SK-N-SH (cell line): ENCODE data around the gene GOLT1A. TPM values are rescaled to one million over a fixed set of nuclear protein-coding genes. Genes with fewer than 3 reads are reported as not detected.

Source experiments
- CTCF ChIA-PET: fragments of 300-600, 350-600 bp; formaldehyde crosslinking; extraction: SDS; loops from one replicate; lab custom pipeline; 2021; lab: Yijun Ruan, JAX
- POLR2A ChIA-PET: fragments of 350-600 bp; sonication (Branson Sonifier 250); formaldehyde crosslinking; extraction: SDS; loops from one replicate; lab custom pipeline; 2020; ENCODE audit warnings: antibody characterized with exemption, inconsistent platforms; lab: Yijun Ruan, JAX
- DNase-seq: peaks from one replicate; pipeline ENCODE4 v3.0.0; 2012
- H2AFZ ChIP-seq: fragments of 200-600 bp; sonication (generic); 2 replicates; pipeline ENCODE4 v1.8.1; 2016; ENCODE audit warnings: antibody characterized with exemption, mild to moderate bottlenecking, low read depth
- H3F3A ChIP-seq: fragments of 200-600 bp; sonication (generic); replicated peaks from 2 replicates; pipeline ENCODE3; 2016; ENCODE audit warnings: antibody characterized with exemption, mild to moderate bottlenecking; ENCODE audit not compliant: insufficient read depth
- H3K27ac ChIP-seq, 2 experiments: fragments of 200-500 bp in 1 of 2; fragments of 200-600 bp in 1 of 2; sonication (Bioruptor generic) in 1 of 2; sonication (generic), shearing (Covaris generic) in 1 of 2; 2 replicates each; pipeline versions ENCODE4 v1.5.1 to v1.6.1; 2014 to 2016; ENCODE audit warnings: low read depth in 2 of 2, inconsistent platforms in 1 of 2, low read length in 1 of 2, mild to moderate bottlenecking in 1 of 2, mixed read lengths in 1 of 2
- H3K27me3 ChIP-seq: fragments of 200-600 bp; sonication (generic), shearing (Covaris generic); 2 replicates; pipeline ENCODE4 v1.6.1; 2016; ENCODE audit warnings: mixed run types; ENCODE audit not compliant: insufficient read depth
- H3K36me3 ChIP-seq, 2 experiments: fragments of 200-500 bp in 1 of 2; fragments of 200-600 bp in 1 of 2; sonication (Bioruptor generic) in 1 of 2; sonication (generic) in 1 of 2; replicated peaks in 1 of 2; 2 replicates each; pipeline versions ENCODE3 to v1.5.1; 2014 to 2016; ENCODE audit warnings: low read length in 1 of 2, mild to moderate bottlenecking in 1 of 2; ENCODE audit not compliant: insufficient read depth in 2 of 2, control insufficient read depth in 1 of 2
- H3K4me1 ChIP-seq, 2 experiments: fragments of 200-500 bp in 1 of 2; fragments of 200-600 bp in 1 of 2; sonication (Bioruptor generic) in 1 of 2; sonication (generic), shearing (Covaris generic) in 1 of 2; 2 replicates each; pipeline versions ENCODE4 v1.5.1 to v1.6.1; 2014 to 2016; ENCODE audit warnings: low read depth in 1 of 2, low read length in 1 of 2, mixed run types in 1 of 2; ENCODE audit not compliant: insufficient read depth in 2 of 2, control insufficient read depth in 1 of 2
- H3K4me2 ChIP-seq: fragments of 200-600 bp; sonication (generic), shearing (Covaris generic); 2 replicates; pipeline ENCODE4 v1.6.1; 2017; ENCODE audit warnings: mixed run types
- H3K4me3 ChIP-seq, 2 experiments: fragments of 200-500 bp in 1 of 2; fragments of 200-600 bp in 1 of 2; sonication (Bioruptor generic) in 1 of 2; sonication (generic), shearing (Covaris generic) in 1 of 2; 2 replicates each; pipeline versions ENCODE4 v1.5.1 to v1.8.1; 2014 to 2016; ENCODE audit warnings: low read depth in 2 of 2, inconsistent platforms in 1 of 2, low read length in 1 of 2, mild to moderate bottlenecking in 1 of 2, mixed read lengths in 1 of 2, moderate library complexity in 1 of 2
- H3K79me2 ChIP-seq: fragments of 200-600 bp; sonication (generic); 2 replicates; pipeline ENCODE4 v1.8.1; 2017; ENCODE audit warnings: mild to moderate bottlenecking; ENCODE audit not compliant: insufficient read depth
- H3K9ac ChIP-seq: fragments of 200-600 bp; sonication (generic); 2 replicates; pipeline ENCODE4 v1.6.1; 2017; ENCODE audit warnings: mixed run types
- H3K9me2 ChIP-seq: fragments of 200-600 bp; sonication (generic); 2 replicates; pipeline ENCODE4 v1.6.1; 2017; ENCODE audit warnings: mixed run types
- H3K9me3 ChIP-seq: fragments of 200-600 bp; sonication (generic); 2 replicates; pipeline ENCODE4 v1.6.1; 2017; ENCODE audit warnings: mixed run types, mild to moderate bottlenecking, moderate library complexity
- H4K20me1 ChIP-seq: fragments of 200-600 bp; sonication (generic); 2 replicates; pipeline ENCODE4 v1.6.1; 2017; ENCODE audit warnings: mild to moderate bottlenecking, mixed run types; ENCODE audit not compliant: insufficient read depth
- EZH2phosphoT487 ChIP-seq: fragments of 200-600 bp; sonication (generic); IDR thresholded peaks from 2 replicates; pipeline ENCODE4 v1.6.1; 2017; ENCODE audit warnings: low read depth, mixed run types, mild to moderate bottlenecking, antibody characterized with exemption, moderate library complexity, borderline replicate concordance
- FOXJ3 ChIP-seq: sonication (generic); formaldehyde crosslinking; IDR thresholded peaks from 2 replicates; pipeline ENCODE4 v1.5.1; 2020; ENCODE audit warnings: mild to moderate bottlenecking, missing genetic modification reagents
- GABPA ChIP-seq: IDR thresholded peaks from 2 replicates; pipeline ENCODE4 v1.4.0; 2012; ENCODE audit warnings: low read depth, mild to moderate bottlenecking
- GATA2 ChIP-seq: sonication (generic); formaldehyde crosslinking; IDR thresholded peaks from 2 replicates; pipeline ENCODE4 v1.5.0; 2020; ENCODE audit warnings: mild to moderate bottlenecking, missing genetic modification reagents
- IRF3 ChIP-seq: fragments of 150-350 bp; IDR thresholded peaks from 2 replicates; pipeline ENCODE4 v1.6.1; 2016; ENCODE audit warnings: mild to moderate bottlenecking, low read depth, low read length
- MEF2A ChIP-seq: IDR thresholded peaks from 2 replicates; pipeline ENCODE4 v1.4.0; 2012; ENCODE audit warnings: low read depth, borderline replicate concordance
- MXI1 ChIP-seq: IDR thresholded peaks from 2 replicates; pipeline ENCODE4 v1.6.1; 2012; ENCODE audit warnings: mild to moderate bottlenecking, low read depth, low read length, improper control_type of control experiment
- NFIC ChIP-seq: IDR thresholded peaks from 2 replicates; pipeline ENCODE4 v1.4.0; 2012; ENCODE audit warnings: borderline replicate concordance
- NRF1 ChIP-seq: IDR thresholded peaks from 2 replicates; pipeline ENCODE4 v1.6.1; 2012; ENCODE audit warnings: low read depth, mild to moderate bottlenecking, low read length
- RAD21 ChIP-seq: IDR thresholded peaks from 2 replicates; pipeline ENCODE4 v1.6.1; 2012; ENCODE audit warnings: mild to moderate bottlenecking, low read length
- REST ChIP-seq: IDR thresholded peaks from 2 replicates; pipeline ENCODE4 v1.6.1; 2012; ENCODE audit warnings: mild to moderate bottlenecking, low read depth, low read length, moderate library complexity
- RFX5 ChIP-seq: IDR thresholded peaks from 2 replicates; pipeline ENCODE4 v1.6.1; 2012; ENCODE audit warnings: mild to moderate bottlenecking, improper control_type of control experiment, low read length
- SIN3A ChIP-seq: IDR thresholded peaks from 2 replicates; pipeline ENCODE4 v1.6.1; 2012; ENCODE audit warnings: low read depth, mild to moderate bottlenecking, low read length, moderate library complexity, borderline replicate concordance
- TAF1 ChIP-seq: IDR thresholded peaks from 2 replicates; pipeline ENCODE4 v1.6.1; 2012; ENCODE audit warnings: low read depth, mild to moderate bottlenecking, low read length, moderate library complexity, borderline replicate concordance
- TEAD4 ChIP-seq: IDR thresholded peaks from 2 replicates; pipeline ENCODE4 v1.4.0; 2012; ENCODE audit warnings: mild to moderate bottlenecking, borderline replicate concordance; ENCODE audit not compliant: insufficient read depth
- YY1 ChIP-seq: IDR thresholded peaks from 2 replicates; pipeline ENCODE4 v1.4.0; 2012; ENCODE audit warnings: low read depth, mild to moderate bottlenecking
- ZBTB33 ChIP-seq: IDR thresholded peaks from 2 replicates; pipeline ENCODE4 v1.4.0; 2012; ENCODE audit warnings: low read depth, borderline replicate concordance
- WGBS: methylation state at CpG from one replicate; pipeline ENCODE4 v1.1.6; 2017; ENCODE audit warnings: low lambda C conversion rate; 5-methylcytosine and 5-hydroxymethylcytosine counted together
- polyA plus RNA-seq, 3 experiments: library from polyadenylated mRNA; depleted of rRNA; stranded (reverse); fragments of >200 nt; gene quantifications; 2 replicates each; pipeline ENCODE4 v1.2.3, GENCODE V29; 2012
- TF ChIP-seq, protein P1 (sequence below): IDR thresholded peaks from 2 replicates; pipeline ENCODE4; 2012

The GOLT1A gene
- polyA plus RNA-seq, 1 of the 3 experiments (the other 2 are of a cell fraction): not detected

DNA sequence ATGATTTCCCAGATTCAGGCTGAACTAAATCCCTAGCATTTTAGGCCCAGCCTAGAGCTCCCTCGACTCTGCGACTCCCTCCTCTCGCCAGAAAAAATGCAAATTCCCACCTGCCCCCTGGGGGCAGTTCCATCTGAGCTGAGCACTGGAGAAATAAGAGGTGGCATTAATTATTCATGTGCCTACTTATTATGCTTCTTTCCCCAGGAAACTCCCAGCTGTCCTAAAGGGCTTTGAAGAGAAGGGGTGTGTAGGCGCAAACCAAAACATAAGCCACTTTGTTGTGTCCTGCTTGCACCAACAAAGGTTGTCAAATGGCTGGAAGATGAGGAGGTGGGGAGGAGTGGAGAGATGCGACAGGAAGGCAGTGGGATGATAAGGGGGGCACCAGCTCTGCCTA, 41.4 kb upstream of the GOLT1A start:
- H3K36me3 ChIP-seq: peaks cover 0 to 10% of the 10 kb centered on the region in 2 experiments
- no peaks in the 10 kb centered on the region for H3K79me2 ChIP-seq
- TF ChIP-seq SIN3A (no peak), TAF1 (no peak), NRF1 (no peak), GABPA (no peak), REST (no peak), GATA2 (CRISPR knock-in tag) (no peak), RAD21 (no peak), MEF2A (no peak), RFX5 (no peak), IRF3 (no peak), MXI1 (no peak), TEAD4 (no peak), YY1 (no peak), NFIC (no peak), ZBTB33 (no peak), FOXJ3 (CRISPR knock-in tag) (no peak), EZH2phosphoT487 (no peak)
- TF ChIP-seq, protein P1, sequence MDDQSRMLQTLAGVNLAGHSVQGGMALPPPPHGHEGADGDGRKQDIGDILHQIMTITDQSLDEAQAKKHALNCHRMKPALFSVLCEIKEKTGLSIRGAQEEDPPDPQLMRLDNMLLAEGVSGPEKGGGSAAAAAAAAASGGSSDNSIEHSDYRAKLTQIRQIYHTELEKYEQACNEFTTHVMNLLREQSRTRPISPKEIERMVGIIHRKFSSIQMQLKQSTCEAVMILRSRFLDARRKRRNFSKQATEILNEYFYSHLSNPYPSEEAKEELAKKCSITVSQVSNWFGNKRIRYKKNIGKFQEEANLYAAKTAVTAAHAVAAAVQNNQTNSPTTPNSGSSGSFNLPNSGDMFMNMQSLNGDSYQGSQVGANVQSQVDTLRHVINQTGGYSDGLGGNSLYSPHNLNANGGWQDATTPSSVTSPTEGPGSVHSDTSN: no peak
- no peak overlapping the region for H3K27ac ChIP-seq
- peaks cover 0 to 15% of the 10 kb centered on the region in 2 experiments; a peak in 2 of 4 replicates for H3K4me1 ChIP-seq
- H3K9ac ChIP-seq: no peak overlapping the region
- H3K4me2 ChIP-seq: no peak overlapping the region
- no peak for DNase-seq
- H4K20me1 ChIP-seq: no peaks in the 10 kb centered on the region
- no peaks in the 10 kb centered on the region for H3K9me2 ChIP-seq
- ChIA-PET CTCF (interaction anchor here (0.8 to 15.9 kb wide), 13 partner anchors 8 to 144 kb away, joined by 3 to 338 read pairs (median 4); partner anchors contain the start of gene PLEKHA6), POLR2A (interaction anchor here (1.3 kb wide), 1 partner anchor 96 kb away, joined by 3 read pairs; no protein-coding TSS in a partner anchor)
- H3K4me3 ChIP-seq: no peak overlapping the region
- WGBS: 84% methylated on average over 5 of the region's 5 CpGs
- no peaks in the 10 kb centered on the region for H3K27me3 ChIP-seq
- H3K9me3 ChIP-seq: no peaks in the 10 kb centered on the region
- H3F3A ChIP-seq: no peaks in the 10 kb centered on the region
- H2AFZ ChIP-seq: no peak overlapping the region
